ENCODE results near the gene ZFAND2B.

The ZFAND2B gene

DNA sequence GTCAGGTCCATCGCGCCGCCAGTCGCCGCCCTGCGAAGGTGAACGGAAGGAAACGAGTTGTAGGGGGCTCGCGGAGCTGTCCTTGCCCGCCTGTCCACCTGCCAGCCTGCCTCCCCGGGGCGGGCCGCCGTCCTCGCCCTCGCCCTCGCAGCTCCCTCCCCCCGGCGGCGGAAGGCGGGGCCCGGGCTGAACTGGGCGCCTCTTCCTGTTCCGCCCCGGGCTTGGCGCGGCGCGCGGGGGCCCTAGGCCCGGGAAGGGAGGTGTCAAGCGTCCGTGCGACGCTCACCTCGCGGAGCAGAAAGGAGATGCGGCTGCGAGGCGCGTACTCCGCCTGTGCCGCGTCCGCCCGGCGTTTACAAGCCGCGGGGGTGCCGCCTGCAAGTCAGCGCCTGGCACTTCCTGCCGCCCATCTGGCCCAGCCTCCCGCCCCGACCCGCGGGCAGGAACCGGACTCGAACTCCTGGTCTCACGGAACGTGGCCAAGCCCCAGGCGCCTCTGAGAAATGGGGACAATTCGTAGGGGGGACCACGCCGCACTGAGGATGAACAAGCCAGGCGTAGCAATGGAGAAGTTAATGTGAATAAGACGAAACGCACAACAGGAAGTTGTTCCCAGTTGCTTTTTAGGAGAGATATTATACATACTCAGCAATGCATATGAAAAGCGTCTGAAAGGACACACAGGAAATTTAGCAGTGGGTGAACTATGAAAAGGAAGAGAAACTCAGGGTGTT is 29.6 kb upstream of the ZFAND2B start, which contains the start of gene CNPPD1:
Gene CNPPD1 (minus strand): TSS at position 108 of the 734 bp plus-strand sequence. CDS start 97 bp downstream, at position 11.
- no peaks in the 10 kb centered on the region for H3K9me3 ChIP-seq (replicated peaks; ENCODE audit: low read length)
- H3K4me1 ChIP-seq (ENCODE audit: control insufficient read depth, insufficient read depth, low read length) = peaks cover 22% of the 10 kb centered on the region
- peak within 1 kb of the TSS; percentile 81 for H3K4me3 ChIP-seq (ENCODE audit: low read length)
- no peaks in the 10 kb centered on the region for H3K27me3 ChIP-seq (ENCODE audit: control insufficient read depth, insufficient read depth, low read length)
- H3K36me3 ChIP-seq (ENCODE audit: insufficient read depth, low read length) = peaks cover 46% of the 10 kb centered on the region
- peak within 1 kb of the TSS; percentile 88 for H3K9ac ChIP-seq (ENCODE audit: low read depth, low read length)
- H3K4me2 ChIP-seq (ENCODE audit: low read length) = peak within 1 kb of the TSS; percentile 89

DNA sequence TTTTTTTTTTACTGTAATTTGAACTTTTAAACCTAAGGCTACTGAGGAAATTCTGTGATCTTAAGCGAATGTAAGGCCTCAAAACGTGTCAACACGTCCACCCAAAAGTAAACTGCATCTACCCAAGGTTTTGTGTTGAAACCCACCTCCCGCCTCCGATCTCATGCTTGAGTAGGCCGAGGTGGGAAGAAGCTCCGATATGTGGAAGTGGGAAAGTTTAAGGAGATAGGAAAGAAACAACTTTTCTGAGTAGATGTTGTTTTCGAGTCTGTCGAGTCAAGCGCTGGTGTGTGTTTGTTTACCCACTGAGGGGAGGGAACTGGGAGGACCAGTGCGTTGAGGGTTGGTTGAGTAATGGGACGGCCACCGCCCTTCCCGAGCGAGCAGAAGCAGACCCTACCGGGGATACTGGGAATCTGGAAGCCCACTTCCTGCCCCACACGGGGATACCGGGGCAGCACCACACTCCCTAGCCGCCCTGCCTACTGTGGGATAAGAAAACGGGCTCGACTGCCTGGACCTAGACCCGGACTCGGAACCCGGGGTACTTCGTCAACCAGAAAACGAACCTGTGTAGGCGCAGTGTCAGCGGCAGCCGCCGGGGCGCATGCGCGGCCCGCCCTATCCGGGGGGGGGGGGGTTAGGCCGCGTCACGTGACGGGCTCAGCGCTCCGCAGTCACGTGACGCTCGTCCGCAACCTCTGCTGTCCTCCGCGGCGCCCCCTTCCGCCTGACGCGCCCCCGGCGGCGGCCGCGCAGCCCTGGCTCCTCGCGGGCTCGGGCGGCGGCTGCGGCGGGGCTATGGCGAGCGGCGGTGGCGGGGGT is 28.8 kb upstream of the ZFAND2B start, which contains the start of gene RETREG2:
Gene RETREG2 (plus strand): TSS at position 724 of the 825 bp plus-strand sequence. CDS start 78 bp downstream, at position 802.
- peaks cover 49% of the 10 kb centered on the region for H3K36me3 ChIP-seq (ENCODE audit: insufficient read depth, low read length)
- no peaks in the 10 kb centered on the region for H3K9me3 ChIP-seq (replicated peaks; ENCODE audit: low read length)
- H3K9ac ChIP-seq (ENCODE audit: low read depth, low read length) = peak within 1 kb of the TSS; percentile 88
- no peaks in the 10 kb centered on the region for H3K27me3 ChIP-seq (ENCODE audit: control insufficient read depth, insufficient read depth, low read length)
- H3K4me2 ChIP-seq (ENCODE audit: low read length) = peak within 1 kb of the TSS; percentile 89
- peak within 1 kb of the TSS; percentile 81 for H3K4me3 ChIP-seq (ENCODE audit: low read length)
- H3K4me1 ChIP-seq (ENCODE audit: control insufficient read depth, insufficient read depth, low read length) = peaks cover 22% of the 10 kb centered on the region

- Histone ChIP-seq H3K27me3 (ENCODE audit: control insufficient read depth, insufficient read depth, low read length) (no peaks in the 10 kb centered on the region), H3K4me2 (ENCODE audit: low read length) (peak overlapping the region; percentile 87), H3K9me3 (replicated peaks; ENCODE audit: low read length) (no peaks in the 10 kb centered on the region), H3K4me1 (ENCODE audit: control insufficient read depth, insufficient read depth, low read length) (peaks cover 22% of the 10 kb centered on the region), H3K4me3 (ENCODE audit: low read length) (peak overlapping the region; percentile 81), H3K36me3 (ENCODE audit: insufficient read depth, low read length) (peaks cover 51% of the 10 kb centered on the region), H3K9ac (ENCODE audit: low read depth, low read length) (peak overlapping the region; percentile 88)
These were observed 28.0 kb upstream of the ZFAND2B start for GRCh38 chr2:219178377-219179175.

DNA sequence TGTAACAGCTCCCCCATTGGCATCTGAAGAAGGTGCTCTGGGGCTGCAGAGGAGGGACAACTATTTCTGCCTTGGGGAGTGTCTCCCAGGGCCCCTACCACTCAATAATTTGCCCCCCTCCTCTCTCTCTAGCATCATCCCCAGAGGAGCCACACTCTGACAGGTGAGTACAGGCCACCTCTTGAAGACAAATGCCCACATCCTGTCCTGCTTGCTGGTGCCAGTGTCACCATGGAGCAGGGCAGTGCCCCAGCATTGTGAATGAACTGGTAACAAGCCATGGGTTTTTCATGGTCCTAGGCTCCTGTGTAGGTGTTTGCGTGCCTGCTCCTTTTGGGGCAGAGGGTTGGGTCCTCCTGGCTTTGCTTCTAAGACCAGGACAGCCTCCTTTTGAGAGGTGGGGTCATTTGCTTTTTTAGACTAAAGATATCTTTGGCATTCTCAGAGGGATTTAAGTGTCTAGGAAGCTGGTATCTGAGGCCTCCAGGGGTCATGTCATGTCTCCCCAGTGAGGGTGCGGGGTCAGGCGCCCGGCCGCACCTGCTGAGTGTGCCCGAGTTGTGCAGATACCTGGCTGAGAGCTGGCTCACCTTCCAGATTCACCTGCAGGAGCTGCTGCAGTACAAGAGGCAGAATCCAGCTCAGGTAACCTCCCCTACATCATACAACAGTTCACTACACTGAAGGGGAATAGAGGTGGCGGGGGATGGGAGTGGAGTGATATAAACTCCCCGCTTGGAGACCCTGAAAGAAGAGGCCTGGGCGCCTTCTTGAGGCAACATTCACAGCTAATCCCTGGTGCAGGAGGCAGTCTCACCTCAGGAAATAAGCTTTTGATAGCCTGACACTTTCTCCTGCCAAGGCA is 26.7 kb upstream of the ZFAND2B start:
- Histone ChIP-seq H3K4me2 (ENCODE audit: low read length) (peak overlapping the region; percentile 87), H3K4me1 (ENCODE audit: control insufficient read depth, insufficient read depth, low read length) (peaks cover 22% of the 10 kb centered on the region), H3K4me3 (ENCODE audit: low read length) (peak overlapping the region; percentile 81), H3K27me3 (ENCODE audit: control insufficient read depth, insufficient read depth, low read length) (no peaks in the 10 kb centered on the region), H3K36me3 (ENCODE audit: insufficient read depth, low read length) (peaks cover 48% of the 10 kb centered on the region), H3K9me3 (replicated peaks; ENCODE audit: low read length) (no peaks in the 10 kb centered on the region), H3K9ac (ENCODE audit: low read depth, low read length) (peak overlapping the region; percentile 88)

GRCh38 chr2:219180961-219181360 is 25.6 kb upstream of the ZFAND2B start:
- Histone ChIP-seq H3K9ac (ENCODE audit: low read depth, low read length) (no peak overlapping the region), H3K27me3 (ENCODE audit: control insufficient read depth, insufficient read depth, low read length) (no peaks in the 10 kb centered on the region), H3K4me1 (ENCODE audit: control insufficient read depth, insufficient read depth, low read length) (peaks cover 16% of the 10 kb centered on the region), H3K36me3 (ENCODE audit: insufficient read depth, low read length) (peaks cover 52% of the 10 kb centered on the region), H3K4me3 (ENCODE audit: low read length) (no peak overlapping the region), H3K4me2 (ENCODE audit: low read length) (no peak overlapping the region), H3K9me3 (replicated peaks; ENCODE audit: low read length) (no peaks in the 10 kb centered on the region)

DNA sequence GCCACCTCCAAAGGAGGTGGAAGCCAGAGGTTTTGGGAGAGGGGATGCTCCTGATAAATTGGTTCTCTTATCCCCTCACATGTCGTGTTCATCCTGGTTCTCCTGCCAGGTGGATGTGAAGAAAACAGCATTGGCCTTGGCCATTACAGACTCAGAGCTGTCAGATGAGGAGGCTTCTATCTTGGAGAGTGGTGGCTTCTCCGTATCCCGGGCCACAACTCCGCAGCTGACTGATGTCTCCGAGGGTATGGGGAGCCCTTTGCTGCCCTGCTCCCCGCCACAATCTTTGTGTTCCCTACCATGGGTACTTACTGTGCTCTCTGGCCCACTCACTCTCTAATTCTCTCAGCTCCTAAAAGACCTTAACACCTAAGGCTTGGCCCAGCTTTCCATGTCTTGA is 25.1 kb upstream of the ZFAND2B start:
- no peaks in the 10 kb centered on the region for H3K9me3 ChIP-seq (replicated peaks; ENCODE audit: low read length)
- peaks cover 14% of the 10 kb centered on the region for H3K4me1 ChIP-seq (ENCODE audit: control insufficient read depth, insufficient read depth, low read length)
- peaks cover 52% of the 10 kb centered on the region for H3K36me3 ChIP-seq (ENCODE audit: insufficient read depth, low read length)
- no peak overlapping the region for H3K4me2 ChIP-seq (ENCODE audit: low read length)
- H3K27me3 ChIP-seq (ENCODE audit: control insufficient read depth, insufficient read depth, low read length) = no peaks in the 10 kb centered on the region
- no peak overlapping the region for H3K4me3 ChIP-seq (ENCODE audit: low read length)
- no peak overlapping the region for H3K9ac ChIP-seq (ENCODE audit: low read depth, low read length)

- peaks cover 9% of the 10 kb centered on the region for H3K4me1 ChIP-seq (ENCODE audit: control insufficient read depth, insufficient read depth, low read length)
- peaks cover 52% of the 10 kb centered on the region for H3K36me3 ChIP-seq (ENCODE audit: insufficient read depth, low read length)
- H3K27me3 ChIP-seq (ENCODE audit: control insufficient read depth, insufficient read depth, low read length) = no peaks in the 10 kb centered on the region
- H3K4me2 ChIP-seq (ENCODE audit: low read length) = no peak overlapping the region
- H3K9ac ChIP-seq (ENCODE audit: low read depth, low read length) = no peak overlapping the region
- no peaks in the 10 kb centered on the region for H3K9me3 ChIP-seq (replicated peaks; ENCODE audit: low read length)
- no peak overlapping the region for H3K4me3 ChIP-seq (ENCODE audit: low read length)
These were observed 24.0 kb upstream of the ZFAND2B start for GRCh38 chr2:219182331-219183150.

DNA sequence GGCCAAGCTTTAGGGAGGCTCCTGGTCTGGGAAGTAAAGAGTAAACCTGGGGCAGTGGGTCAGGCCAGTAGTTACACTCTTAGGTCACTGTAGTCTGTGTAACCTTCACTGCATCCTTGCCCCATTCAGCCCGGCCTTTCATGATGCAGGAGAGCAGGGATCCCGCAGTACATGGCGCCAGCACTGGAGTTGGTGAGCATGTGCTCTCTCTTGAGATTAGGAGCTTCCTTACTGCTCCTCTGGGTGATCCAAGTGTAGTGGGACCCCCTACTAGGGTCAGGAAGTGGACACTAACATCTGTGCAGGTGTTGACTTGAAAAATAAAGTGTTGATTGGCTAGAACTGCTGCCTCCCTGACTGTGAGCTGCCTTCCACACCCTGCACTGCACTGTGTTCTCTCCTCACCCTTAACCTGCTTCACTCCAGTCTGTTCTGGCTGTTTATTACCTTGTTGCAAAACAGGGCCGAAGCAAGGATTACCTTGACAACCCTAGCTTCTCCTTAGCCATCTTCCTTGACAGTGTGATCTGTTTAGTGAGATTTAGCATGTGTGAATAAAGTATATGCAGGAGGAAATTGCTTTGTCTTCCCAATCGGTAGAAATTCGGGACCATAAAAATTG is 23.3 kb upstream of the ZFAND2B start:
- H3K36me3 ChIP-seq (ENCODE audit: insufficient read depth, low read length) = peaks cover 52% of the 10 kb centered on the region
- no peak overlapping the region for H3K4me3 ChIP-seq (ENCODE audit: low read length)
- no peaks in the 10 kb centered on the region for H3K9me3 ChIP-seq (replicated peaks; ENCODE audit: low read length)

DNA sequence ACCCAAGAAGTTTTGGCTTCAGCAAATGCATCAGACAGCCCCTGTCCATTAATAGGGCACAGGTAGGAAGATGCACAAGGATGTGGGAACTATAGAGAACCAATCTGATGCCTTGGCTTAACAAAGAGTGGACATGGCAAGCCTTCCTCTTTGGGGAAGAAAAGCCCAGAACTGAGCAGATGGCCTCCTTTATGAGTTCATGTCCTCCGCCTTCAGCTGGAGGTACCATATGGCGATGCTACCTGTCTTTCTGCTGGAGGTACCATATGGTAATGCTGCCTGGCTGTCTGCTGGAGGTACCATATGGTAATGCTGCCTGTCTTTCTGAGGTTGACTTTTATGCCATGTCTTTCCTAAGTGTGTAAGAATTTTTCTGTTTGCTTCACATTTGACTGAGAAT is 22.5 kb upstream of the ZFAND2B start:
- Histone ChIP-seq H3K9me3 (replicated peaks; ENCODE audit: low read length) (no peaks in the 10 kb centered on the region), H3K9ac (ENCODE audit: low read depth, low read length) (no peak overlapping the region), H3K36me3 (ENCODE audit: insufficient read depth, low read length) (peaks cover 52% of the 10 kb centered on the region), H3K27me3 (ENCODE audit: control insufficient read depth, insufficient read depth, low read length) (no peaks in the 10 kb centered on the region), H3K4me3 (ENCODE audit: low read length) (no peak overlapping the region), H3K4me2 (ENCODE audit: low read length) (no peak overlapping the region), H3K4me1 (ENCODE audit: control insufficient read depth, insufficient read depth, low read length) (peaks cover 6% of the 10 kb centered on the region)

More for the DNA sequence above, 23.3 kb upstream of the ZFAND2B start:
- H3K4me2 ChIP-seq (ENCODE audit: low read length) = no peak overlapping the region
- no peak overlapping the region for H3K9ac ChIP-seq (ENCODE audit: low read depth, low read length)
- H3K4me1 ChIP-seq (ENCODE audit: control insufficient read depth, insufficient read depth, low read length) = peaks cover 8% of the 10 kb centered on the region
- no peaks in the 10 kb centered on the region for H3K27me3 ChIP-seq (ENCODE audit: control insufficient read depth, insufficient read depth, low read length)

All from skeletal muscle satellite cell (primary cell).